CD4-positive, alpha-beta T cell treated with Interleukin-10 for 1 hour (primary cell): ENCODE measurements around the gene GJB1.
"Not testable (repeated sequence)": the region's sequence is repeated elsewhere in the genome, so short reads cannot be mapped to it uniquely, and the experiment has no call there.

ENCODE experiments used
- DNase-seq: peaks from one replicate; pipeline ENCODE4 v3.0.0-alpha.2; 2020

Gene GJB1

DNA sequence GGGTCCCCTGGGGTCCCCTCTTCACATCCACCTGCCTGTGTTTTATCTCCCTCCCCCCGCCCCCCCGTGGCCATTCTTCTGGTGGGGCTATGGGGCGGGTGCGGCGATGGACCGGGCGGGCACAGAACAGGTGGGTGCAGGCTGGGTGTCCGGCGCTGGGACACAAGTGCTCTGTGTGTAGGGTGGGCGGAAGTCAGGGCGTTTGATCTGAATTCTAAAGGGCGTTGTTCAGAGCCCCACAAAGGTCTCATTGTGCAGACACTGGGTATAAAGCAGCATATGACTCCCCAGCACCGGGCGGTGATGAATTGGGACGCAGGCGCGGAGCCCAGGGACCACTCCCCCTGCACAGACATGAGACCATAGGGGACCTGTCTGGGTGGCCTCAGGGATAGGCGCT lies at the start of gene GJB1:
Gene GJB1 (plus strand): TSS at position 296 of the 400 bp plus-strand sequence. CDS start 484 bp downstream, outside the sequence.
- DNase-seq = no peak

DNA sequence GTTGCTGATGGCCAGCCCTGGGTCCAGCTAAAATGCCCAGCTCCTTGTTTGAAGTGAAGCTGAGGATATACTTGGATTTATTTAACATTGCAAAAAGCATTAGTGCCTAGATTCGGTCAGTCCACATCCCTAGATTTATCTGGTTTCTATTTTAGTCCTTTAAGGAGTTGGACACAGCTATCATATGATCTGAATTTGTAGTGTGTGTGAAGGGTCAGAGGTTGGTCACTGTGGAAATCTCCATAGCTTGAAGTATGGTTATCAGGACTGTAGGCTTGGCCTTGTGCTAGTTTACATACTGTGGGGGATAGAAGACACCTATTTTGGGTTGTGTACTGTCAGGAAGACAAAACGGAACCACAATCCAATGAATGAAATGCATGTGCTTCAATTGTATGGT lies 49.6 kb upstream of the GJB1 start:
- no peak for DNase-seq

DNA sequence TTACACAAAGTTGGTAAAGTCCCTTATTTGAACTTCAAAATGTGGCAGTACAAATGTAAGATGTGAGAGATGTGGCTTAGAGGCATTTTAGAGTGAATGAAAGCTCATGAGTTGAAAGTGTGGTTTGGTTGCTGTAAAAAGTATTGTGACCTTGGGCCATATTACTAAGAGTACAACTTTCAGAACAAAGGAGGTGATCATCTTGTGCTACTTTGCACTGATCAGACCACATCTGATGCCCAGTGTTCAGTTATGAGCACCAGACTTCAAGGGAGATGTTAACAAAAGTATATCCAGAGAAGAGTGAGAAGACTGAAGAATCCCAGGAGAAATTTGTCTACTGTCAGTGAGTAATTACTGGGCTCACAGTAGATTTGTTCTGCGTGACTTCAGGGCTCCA lies 48.2 kb upstream of the GJB1 start:
- no peak for DNase-seq

DNA sequence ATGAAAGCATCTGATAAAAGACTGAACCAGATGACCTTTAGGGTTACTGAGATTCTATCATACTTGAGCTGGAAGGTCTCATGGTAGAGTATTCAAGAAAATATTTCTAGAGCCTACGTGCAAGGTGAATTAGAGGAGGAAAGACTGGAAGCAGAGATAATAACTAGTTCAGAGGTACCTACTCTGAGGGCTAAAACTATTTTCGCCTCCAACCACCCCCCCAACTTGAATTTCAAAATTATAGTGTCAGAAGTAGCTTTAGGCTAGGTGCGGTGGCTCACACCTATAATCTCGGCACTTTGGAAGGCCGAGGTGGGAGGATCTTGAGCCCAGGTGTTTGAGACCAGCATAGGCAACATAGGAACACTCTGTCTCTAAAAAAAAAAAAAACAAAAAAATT lies 47.5 kb upstream of the GJB1 start:
- no peak for DNase-seq

DNA sequence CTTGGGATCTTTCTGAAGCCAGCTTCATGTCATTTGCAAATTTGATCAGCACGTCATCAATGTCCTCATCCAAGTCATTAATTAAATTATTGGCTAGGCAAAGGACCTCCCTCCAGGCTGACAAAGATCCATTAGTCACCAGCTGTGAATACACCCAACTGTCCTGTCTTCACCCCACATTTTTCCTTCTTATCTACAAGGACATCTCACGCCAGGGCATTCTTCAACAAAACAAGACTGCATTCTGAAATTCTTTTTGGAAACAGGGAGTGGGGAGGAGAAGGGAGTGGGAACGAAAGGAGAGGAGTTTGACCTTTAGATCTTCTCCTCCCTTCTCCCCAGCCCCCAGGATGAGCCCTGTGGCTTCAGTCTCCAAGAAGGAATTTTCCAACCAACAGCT lies 45.7 kb upstream of the GJB1 start:
- DNase-seq = no peak

DNA sequence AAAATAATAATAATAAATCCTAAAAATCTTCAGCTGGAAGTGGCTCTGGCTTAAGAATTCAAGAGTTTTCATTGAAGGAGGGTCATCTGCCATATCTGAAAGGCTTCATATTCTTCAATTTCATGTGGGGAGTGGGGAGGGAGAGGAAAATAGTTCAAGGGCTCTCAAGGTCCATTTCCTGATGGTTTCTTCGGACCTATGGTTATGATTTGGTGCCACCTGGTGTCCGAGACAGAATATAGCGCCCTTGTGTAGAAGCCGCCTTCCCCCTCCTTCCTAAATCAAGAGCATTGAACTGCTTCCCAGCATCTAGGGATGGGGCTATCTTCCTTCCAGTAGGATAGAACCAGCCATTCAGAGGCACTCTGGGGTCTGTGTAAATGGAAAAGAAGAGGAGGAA lies 44.1 kb upstream of the GJB1 start:
- peak; percentile 62 for DNase-seq

DNA sequence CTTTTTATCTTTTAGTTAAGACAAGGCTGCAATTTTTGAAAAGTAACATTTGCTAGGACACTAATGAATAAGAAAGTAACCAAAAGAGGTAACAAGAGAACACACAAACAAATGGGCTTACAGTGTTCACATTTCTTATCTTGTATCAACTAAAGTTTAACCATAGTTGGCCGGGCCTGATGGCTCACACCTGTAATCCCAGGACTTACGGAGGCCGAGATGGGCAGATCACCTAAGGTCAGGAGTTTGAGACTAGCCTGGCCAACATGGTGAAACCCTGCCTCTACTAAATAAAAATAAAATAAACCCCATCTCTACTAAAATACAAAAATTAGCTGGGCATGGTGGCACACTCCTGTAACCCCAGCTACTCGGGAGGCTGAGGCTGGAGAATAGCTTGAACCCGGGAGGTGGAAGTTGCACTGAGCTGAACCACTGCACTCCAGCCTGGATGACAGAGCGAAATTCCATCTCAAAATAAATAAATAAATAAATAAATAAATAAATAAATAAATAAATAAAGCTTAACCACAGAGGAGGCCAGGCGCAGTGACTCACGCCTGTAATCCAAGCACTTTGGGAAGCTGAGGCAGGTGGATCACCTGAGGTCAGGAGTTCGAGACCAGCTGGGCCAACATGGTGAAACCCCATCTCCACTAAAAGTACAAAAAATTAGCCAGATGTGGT lies 42.3 kb upstream of the GJB1 start:
- not testable (repeated sequence) for DNase-seq

DNA sequence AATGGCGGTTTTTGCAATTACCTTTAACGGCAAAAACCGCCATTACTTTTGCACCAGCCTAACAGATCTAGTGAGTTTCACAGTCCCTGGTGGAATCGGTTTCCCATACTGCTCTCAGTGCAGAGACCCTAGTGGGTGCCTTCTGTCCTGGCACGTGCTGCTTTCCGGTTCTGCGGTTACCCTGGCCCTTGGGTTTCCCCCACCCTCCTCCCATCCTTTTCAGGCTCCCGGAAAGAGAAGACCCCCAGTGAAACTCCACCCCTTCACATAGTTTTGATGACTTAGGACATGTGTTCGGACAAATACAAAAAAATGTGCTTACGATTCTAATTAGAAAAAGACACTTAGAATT lies 41.5 kb upstream of the GJB1 start:
- DNase-seq = peak; percentile 70

DNA sequence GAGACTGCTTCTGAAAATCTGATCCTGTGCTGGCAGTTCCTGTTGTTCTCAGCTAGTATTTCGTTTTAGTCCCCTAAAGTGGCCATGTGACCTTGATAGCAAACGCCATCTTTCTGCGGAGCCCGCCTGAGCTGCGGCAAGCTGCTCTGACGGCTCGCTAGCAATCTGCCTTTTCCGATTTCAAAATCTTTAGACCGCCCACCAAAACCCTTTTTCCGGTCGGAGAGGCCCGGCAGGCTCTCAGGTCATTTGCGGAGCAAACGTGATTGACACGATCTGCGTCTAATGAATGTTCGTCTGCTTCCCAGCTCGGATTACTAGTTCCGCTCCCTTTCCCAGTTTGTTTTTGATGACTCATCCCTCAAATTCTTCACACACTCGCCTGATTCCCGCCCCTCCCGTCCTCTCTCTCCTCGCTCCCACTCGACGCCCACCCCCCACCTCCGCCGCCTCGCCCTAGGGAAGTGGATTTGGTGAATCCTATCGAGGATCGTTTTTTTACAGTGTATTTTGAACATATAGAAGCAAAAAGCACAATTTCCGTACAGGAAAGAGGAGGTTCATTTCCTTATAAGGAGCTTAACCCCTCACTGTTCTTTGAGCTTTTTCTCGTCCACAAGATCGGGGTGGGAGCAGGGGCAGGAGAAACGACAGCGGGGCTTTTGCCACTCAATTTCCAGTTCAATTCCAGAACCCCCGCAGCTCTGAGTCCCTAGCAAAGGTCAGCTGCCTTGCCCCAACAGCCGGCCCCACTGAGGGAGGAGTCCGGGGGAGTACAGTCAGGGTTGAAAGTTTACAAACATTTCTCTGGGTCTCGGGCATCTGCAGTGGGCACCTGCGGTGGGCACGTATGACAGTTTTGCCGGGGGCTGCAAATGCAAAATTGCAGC lies 40.9 kb upstream of the GJB1 start:
- peak; percentile 90 for DNase-seq

DNA sequence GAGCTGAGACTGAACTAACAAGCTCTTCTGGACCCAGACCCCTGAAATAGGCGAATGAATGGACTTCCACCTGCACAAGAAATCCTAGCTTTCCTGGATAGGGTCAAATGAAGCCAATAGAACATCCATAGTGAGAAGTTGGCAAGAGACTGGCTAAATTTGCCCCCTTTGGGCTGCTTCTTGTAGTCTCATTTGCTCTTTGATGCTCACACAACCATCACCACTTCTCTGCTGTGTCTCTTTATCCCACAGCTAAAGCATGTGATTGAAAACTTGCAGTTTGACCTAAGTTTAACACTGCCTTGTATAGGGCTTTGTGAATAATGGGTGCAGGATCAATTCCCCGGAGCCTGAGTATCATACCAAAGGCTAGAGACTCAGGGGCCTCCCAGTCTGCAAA lies 40.2 kb upstream of the GJB1 start:
- DNase-seq = no peak

DNA sequence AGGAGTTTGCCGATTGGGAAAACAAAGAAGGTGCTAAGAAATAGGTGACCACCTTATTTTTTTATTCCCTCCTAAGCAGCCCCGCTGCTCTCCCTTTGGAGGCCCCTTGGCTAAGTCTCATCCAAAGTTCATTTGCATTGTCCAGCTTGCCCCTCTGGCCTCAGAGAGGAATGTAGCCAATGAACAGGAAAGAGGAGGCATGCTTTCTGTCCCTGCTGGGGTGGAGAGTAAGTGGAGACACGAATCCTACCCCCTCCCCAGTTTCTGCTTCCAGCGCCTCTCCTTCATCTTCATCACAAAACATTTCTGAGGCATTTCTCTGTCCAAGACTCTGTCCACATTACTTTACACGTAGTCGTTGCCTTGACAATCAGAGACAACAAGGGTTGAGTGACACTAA lies 39.7 kb upstream of the GJB1 start:
- no peak for DNase-seq

DNA sequence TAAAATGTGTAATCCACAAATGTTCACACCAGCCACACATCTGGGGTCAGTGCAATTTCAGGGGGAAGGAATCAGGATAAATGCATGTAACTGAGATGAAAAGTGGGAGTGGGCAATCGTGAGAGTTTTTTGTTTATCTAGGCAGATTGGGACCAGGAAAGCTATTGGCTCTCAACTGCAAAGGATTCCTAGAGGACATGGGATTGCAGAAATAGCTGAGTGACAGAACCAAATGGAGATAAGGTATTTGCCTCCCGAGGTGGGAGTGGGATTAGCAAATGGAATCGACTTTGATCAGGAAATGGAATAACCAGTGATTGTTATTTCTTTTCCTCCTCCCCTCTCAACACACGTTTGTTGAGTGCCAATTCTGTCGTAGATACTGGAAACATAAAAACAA lies 38.9 kb upstream of the GJB1 start:
- no peak for DNase-seq

DNA sequence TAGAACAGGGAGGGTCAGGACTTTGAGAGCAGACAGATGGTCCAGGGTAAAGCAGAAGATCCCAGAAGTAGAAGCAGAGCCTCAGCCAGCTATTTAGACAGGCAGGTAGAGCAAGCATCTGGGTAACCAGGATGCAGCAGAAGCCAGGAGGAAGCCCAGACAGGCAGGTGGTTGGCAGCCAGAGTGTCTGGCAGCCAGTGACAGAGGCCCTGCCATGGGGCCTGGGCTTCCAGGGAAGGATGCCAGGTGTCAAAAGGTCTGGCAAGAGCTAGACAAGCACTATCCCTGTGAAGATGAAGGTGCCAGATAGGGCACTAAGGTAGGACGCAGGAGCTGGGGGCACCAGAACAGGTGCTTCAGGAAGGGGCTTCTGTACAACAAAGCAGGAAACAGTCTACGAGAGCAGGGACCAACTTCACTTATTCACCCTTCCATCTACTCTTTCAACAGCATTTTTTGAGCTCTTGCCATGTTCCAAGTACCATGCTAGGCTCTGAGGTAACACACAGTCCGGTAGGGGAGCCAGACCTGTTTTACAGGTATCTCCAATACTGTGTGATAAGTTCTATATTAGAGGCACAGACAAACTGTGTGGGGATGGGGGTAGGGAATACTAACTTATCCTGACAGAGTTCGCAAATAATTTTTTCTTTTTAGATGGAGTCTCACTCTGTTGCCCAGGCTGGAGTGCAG lies 38.1 kb upstream of the GJB1 start:
- DNase-seq = no peak

DNA sequence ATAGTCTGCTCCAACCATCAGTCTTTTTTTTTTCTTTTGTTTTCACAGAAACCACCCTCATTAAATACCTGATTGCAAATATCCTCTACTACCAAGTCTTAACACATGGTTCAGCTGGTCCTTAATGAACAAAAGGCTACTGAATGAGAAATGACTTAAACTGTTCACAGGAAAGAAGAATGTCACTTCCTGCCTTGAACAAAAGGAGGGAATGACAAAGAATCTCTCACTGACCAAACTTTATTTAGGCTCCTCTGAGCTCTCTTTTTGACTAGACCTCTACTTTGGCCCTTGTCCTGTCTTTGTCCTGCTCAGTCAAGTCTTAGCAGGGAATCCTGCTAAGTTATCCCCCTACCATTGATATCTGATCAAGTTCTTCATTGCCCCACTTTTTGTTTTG lies 31.8 kb upstream of the GJB1 start:
- DNase-seq = no peak

DNA sequence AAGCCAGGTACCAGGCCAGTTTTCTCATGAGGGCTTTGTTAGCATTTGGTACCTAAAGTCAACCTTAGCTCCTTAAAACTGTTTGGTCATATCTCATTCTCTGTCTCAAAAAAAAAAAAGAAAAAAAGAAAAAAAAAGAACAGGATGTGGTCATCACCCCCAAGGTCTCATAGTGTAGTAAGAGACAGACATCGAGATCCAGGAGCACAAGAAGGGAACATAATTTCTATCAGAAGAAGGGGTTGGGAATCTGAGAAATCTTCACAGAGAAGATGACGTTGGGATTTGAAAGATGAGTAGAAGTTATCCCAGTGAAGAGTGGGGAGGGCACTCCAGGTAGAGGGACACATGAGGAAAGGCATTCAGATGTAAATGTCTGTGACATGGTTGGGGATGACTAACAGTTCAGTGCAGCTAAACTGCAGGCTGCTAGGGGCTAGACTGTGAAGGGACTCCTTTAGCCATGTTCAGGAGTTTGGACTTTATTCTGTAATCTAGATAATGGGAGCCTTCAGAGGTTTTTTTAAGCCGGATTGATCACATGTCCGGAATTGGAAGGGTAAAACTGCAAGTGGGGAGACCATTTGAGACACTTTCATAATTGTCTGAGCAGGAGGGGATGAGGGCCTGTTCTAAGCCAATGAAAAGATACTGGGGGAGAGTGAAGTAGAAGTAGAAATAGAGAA lies 26.9 kb upstream of the GJB1 start:
- peak; percentile 23 for DNase-seq

DNA sequence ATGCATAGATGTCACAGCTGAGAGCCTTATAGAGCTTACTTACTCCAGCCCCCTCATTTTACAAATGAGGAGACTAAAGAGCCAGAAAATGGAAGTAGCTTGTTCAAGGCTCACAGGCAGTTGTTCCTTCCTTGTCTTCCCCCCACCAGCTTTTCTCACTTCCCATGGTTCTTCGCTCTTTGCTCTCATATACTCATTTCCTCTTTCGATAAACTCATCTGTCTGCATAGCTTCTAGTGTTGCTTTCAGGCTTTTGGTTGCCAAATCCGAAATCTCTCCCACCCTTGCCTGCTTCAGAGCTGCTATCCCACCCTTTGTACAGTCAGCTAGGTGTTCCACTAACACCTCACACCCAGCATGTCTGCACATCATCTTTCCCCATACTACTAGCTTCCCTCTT lies 25.0 kb upstream of the GJB1 start:
- DNase-seq = peak; percentile 27

DNA sequence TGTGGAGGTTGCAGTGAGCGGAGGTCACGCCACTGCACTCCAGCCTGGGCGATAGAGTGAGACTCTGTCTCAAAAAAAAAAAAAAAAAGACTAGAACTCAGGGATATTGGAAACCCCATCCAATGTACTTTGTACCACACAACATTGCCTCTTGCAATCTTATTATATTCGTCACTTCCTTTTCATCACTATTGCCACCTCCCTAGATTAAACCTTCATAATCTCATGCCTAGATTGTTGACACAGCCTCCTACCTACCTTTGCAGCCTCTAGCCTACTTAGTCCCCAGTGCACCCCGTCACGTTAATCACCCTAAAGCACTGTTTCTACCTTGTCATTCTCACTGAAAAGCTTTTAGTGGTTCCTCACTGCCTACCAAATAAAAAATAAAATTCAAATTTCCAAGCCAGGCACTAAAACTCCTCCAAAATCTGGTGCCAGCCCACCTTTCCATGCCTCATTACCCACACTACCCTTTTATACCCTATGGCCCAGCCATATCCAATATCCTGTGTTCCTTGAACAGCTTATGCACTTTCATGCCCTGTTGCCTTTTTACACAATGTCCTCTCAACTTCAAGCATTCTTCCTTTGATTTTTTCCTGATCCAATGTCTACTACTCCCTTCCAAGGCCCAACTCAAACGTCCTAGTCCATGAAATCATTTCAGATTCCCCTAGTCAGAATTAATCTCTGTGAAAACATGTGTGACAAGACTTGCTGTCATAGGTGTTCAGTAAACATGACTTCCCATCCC lies 23.6 kb upstream of the GJB1 start:
- DNase-seq = no peak

DNA sequence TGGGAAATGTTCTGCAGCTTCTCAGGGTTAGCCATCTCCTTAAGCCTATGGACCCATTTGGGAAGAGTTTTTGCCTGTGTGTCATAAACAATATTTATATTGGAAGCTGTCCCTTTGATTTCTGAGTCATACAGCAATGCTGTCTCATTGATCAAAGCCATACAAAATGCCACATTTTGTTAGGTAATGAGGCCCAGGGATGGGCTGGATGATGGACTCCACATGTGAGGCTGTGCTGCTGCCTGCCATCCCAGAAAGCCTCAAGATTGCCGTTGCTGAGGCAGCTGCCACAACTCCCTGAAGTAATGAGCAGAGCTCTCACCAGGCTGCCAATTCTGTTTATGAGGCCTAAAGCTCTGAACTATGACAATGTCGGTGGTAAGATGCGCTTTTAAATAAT lies 12.2 kb upstream of the GJB1 start:
- DNase-seq = no peak

DNA sequence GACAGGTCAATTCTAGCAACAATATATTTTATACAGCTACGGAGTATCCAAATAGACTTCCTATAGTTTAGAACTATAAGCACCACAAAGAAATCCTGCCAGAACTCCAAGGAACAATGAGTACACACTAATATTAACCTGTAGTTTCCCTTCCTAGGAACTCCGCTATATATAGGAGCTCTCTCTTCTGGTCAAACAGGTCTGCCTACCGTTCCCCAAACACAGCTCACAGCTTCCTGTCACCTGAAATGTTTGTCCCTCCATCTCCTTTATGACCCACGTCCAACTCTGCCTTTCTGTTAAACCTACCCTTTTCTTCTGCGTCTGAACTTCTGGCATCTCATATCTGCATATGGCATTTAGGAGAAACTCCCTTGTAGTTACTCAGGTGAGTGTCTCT lies 10.5 kb upstream of the GJB1 start:
- no peak for DNase-seq

DNA sequence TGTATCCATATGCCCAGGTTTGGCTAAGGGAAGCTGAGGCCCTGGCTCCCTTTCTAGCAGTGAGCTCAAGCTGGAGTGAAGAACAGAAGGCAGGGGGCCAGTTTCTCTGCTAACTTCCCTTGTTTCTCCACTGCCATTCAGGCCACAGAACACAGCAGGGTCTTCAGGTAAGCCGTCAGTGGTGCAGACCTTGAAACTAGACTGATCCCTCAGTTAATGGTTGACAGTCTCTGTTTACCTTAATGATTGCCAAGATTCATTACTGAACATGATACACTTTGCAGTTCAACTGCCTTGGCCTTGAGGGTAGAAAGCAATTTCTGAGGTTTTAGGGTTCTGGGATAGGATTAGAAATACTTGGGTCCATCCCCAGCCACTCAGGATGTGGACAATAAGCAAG lies 8.9 kb upstream of the GJB1 start:
- no peak for DNase-seq

DNA sequence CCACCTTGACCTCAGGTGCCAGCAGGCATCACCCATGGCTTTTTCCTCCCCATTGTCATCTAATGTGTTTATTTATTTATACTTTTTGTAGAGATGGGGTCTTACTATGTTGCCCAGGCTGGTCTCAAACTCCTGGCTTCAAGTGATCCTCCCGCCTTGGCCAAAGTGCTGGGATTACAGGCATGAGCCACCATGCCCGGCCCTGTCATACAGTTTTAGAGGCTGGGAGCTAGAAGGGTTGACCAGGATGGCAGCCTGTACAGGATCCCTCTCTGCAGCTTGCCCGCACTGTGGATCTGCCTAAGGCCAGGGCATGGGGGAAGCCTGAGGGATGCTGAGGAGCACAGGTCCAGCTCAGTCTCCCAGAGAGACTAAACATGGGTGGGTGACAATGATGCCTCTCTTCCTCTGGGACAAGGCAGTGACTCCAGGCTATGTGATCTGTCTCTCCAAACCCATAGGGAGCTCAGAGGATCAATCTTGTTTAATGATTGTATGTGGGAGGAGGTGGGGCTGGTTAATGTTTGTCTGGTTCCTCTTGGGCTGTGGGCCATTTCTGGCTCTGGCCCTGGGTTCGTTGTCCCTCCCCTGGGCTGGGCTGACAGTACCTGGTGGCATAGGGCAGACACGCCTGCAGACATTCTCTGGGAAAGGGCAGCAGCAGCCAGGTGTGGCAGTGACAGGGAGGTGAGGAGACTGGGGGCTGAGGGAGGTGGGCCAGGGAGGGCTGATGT lies 8.3 kb upstream of the GJB1 start:
- no peak for DNase-seq
